Activated naive CD4-positive, alpha-beta T cell treated with anti-CD3 and anti-CD28 coated beads, Interleukin-2, amount 50 U/mL, for 72 hours (primary cell): ENCODE measurements around the gene ST6GALNAC3. TPM values are rescaled to one million over a fixed set of nuclear protein-coding genes. Genes with fewer than 3 reads are reported as not detected.

ENCODE experiments used
- ATAC-seq, 2 donors: fragments of 150-1000 bp; cut with Tn5 transposase; 2 replicates each; pipeline ENCODE4 v1.10.0; 2021; ENCODE audit warnings: mild to moderate bottlenecking in 2 of 2, moderate library complexity in 2 of 2
- DNase-seq, 2 donors: peaks; one replicate each; pipeline ENCODE4 v3.0.0; 2021 to 2022; ENCODE audit warnings: low spot score in 2 of 2
- H3K27ac Mint-ChIP-seq, 2 donors: one replicate each; pipeline ENCODE4 v1.8.0; 2022; ENCODE audit warnings: mild to moderate bottlenecking in 2 of 2, mixed read lengths in 2 of 2
- H3K36me3 Mint-ChIP-seq, 2 donors: one replicate each; pipeline ENCODE4 v1.8.0; 2022; ENCODE audit warnings: mixed read lengths in 2 of 2
- H3K9me3 Mint-ChIP-seq, 2 donors: one replicate each; pipeline ENCODE4 v1.8.0; 2022; ENCODE audit warnings: mixed read lengths in 2 of 2
- total RNA-seq, 2 donors: library from RNA; stranded (reverse); gene quantifications; one replicate each; pipeline ENCODE4 v1.2.3, GENCODE V29; 2022

Gene ST6GALNAC3
- total RNA-seq, 2 donors from 2014 or later = 1.4 to 3.8 TPM

- Mint-ChIP-seq H3K9me3 (no peaks in the 10 kb centered on the region), H3K36me3 (peaks cover 7 to 22% of the 10 kb centered on the region in 2 donors), H3K27ac (peak overlapping the region in 1 of 2 donors; percentile 98)
- no peak for ATAC-seq
- no peak for DNase-seq
Measured at GRCh38 chr1:76290271-76290670, 215.7 kb downstream of the ST6GALNAC3 start.

- Mint-ChIP-seq H3K36me3 (peaks cover 6 to 21% of the 10 kb centered on the region in 2 donors), H3K27ac (no peak overlapping the region), H3K9me3 (no peaks in the 10 kb centered on the region)
- no peak for ATAC-seq
- no peak for DNase-seq
Measured at GRCh38 chr1:76291191-76291590, 216.6 kb downstream of the ST6GALNAC3 start.

DNA sequence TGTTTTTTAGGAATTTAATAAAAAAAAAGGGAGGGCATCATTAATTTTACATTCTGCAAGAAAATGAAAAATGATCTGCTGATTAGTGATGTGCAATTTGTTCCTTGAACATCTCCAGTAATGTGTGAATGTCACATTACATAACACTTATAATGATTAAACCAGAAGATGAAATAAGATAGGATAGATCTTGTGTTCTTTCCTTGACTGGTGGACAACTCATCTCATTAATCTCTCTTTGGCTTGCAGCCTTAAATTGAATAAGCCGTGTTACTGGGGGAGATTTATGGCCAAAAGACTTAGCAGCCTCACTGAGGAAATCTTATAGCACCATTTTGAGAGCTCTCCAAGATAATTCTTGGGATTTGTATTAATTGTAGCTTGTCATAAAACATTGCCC lies 217.2 kb downstream of the ST6GALNAC3 start:
- DNase-seq (no peak), ATAC-seq (no peak)
- Mint-ChIP-seq H3K36me3 (peaks cover under 1 to 20% of the 10 kb centered on the region in 2 donors), H3K27ac (no peak overlapping the region), H3K9me3 (no peaks in the 10 kb centered on the region)

DNA sequence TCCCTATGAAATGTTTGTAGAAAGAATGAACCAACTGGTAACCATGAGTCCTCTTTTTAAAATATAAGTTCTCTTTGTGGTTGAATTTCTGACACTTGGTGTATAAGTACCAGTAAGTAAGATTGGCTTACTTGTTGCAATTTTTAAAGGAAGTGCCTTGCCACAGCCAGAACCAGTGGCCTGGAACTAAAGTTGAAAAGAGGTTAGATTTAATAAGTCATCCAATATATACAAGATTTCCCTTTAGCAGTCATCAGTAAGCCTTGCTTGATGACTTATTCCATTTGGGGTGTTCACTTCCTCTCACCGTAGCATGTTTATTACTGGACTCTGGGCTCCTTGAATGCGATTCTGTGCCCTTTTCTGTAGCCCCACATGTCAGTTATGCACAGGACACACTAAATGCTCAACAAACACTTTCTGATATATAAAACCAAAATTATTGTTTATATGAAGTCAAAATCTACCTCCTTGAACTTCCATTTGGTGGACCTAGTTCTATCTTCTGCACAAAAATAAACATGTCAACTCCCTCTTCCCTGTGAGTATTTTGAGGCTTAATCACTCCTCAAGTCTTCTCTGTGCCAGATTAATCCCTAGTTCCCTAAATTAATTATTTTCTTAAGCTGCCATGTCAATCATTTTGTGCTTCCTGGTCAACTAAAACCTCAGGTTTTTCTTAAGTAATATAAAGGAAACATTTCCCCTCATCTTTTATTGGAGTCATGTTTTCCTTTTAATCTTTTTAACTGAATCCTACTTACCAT lies 218.1 kb downstream of the ST6GALNAC3 start:
- Mint-ChIP-seq H3K27ac (peak overlapping the region; percentile 60 to 74), H3K9me3 (no peaks in the 10 kb centered on the region), H3K36me3 (peaks cover 0 to 18% of the 10 kb centered on the region in 2 donors)
- ATAC-seq = peak in 1 of 2 donors; percentile 8
- DNase-seq = no peak

DNA sequence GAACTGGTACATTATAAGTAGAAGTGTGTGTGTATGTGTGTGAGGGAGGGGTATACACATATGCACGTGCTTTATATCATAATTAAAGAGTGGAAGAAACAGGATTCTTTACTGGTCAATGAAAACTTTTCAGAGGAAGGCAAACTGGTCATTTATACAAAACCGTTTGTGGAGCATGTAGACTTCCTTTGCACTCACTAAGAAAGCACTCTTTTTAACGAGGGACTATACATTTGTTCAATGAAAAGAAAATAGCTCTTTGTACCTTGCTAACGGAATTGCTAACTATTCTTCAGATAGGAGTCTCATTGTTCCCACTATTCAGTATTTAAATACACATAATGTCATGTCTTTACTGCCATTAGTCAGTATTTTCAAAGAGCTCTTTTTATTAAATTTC lies 219.3 kb downstream of the ST6GALNAC3 start:
- DNase-seq = no peak
- peak overlapping the region; percentile 60 to 73 for H3K27ac Mint-ChIP-seq
- peaks cover 0 to 17% of the 10 kb centered on the region in 2 donors for H3K36me3 Mint-ChIP-seq
- no peak for ATAC-seq
- H3K9me3 Mint-ChIP-seq = no peaks in the 10 kb centered on the region

- Mint-ChIP-seq H3K36me3 (peaks cover 0 to 17% of the 10 kb centered on the region in 2 donors), H3K9me3 (no peaks in the 10 kb centered on the region), H3K27ac (peak overlapping the region; percentile 33 to 85)
- DNase-seq = no peak
- peak; percentile 73 to 77 for ATAC-seq
Measured at GRCh38 chr1:76294482-76295194, 220.1 kb downstream of the ST6GALNAC3 start.

DNA sequence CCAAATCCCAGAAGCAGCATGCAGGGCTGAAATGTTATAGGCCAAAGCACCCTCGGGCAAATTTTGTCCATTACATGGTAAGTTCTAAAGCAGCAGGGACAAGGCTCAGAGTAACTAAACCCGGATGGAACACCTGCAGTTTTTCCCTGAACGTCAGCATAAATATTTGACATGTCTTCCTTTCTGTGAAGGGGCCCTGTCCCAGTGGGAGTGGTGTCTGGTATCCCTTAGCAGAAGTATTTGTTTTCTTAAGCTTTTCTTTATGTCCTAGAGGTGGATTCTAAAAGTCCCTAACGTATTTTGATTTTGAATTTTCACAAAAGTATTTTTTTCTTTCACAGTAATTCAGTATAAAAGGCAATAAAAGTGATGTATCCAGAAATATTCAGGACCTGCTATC lies 223.9 kb downstream of the ST6GALNAC3 start:
- H3K27ac Mint-ChIP-seq = no peak overlapping the region

GRCh38 chr1:76299036-76299435 lies 224.5 kb downstream of the ST6GALNAC3 start:
- H3K27ac Mint-ChIP-seq = no peak overlapping the region
- H3K36me3 Mint-ChIP-seq = peaks cover 0 to 17% of the 10 kb centered on the region in 2 donors
- ATAC-seq = no peak
- H3K9me3 Mint-ChIP-seq = peaks cover 0 to 5% of the 10 kb centered on the region in 2 donors
- DNase-seq = no peak

More for the DNA sequence above, 223.9 kb downstream of the ST6GALNAC3 start:
- DNase-seq (no peak), ATAC-seq (no peak)
- H3K36me3 Mint-ChIP-seq = peaks cover 0 to 17% of the 10 kb centered on the region in 2 donors
- H3K9me3 Mint-ChIP-seq = peaks cover 0 to 5% of the 10 kb centered on the region in 2 donors

DNA sequence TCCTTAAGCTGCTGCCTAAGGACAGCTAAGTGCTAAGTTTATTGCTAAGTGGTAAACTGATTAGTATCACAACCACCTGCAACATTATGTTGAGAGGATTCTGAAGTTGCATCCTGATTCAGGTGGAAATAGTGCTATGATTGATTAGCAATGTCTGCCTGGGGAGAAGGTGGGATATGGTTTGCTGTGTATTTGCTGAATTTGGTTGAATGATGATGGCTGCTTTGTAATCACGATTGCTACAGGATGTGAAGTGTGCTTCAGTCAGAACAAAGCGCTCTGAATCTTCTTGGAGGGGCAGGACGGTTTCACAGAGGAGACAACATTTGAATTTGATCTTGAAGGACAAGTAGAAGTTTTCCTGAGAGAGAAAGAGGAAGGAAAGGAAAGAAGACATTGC lies 226.0 kb downstream of the ST6GALNAC3 start:
- H3K9me3 Mint-ChIP-seq = peaks cover 0 to 5% of the 10 kb centered on the region in 2 donors
- H3K36me3 Mint-ChIP-seq = peaks cover 0 to 17% of the 10 kb centered on the region in 2 donors
- ATAC-seq = no peak
- no peak overlapping the region for H3K27ac Mint-ChIP-seq
- DNase-seq = no peak

DNA sequence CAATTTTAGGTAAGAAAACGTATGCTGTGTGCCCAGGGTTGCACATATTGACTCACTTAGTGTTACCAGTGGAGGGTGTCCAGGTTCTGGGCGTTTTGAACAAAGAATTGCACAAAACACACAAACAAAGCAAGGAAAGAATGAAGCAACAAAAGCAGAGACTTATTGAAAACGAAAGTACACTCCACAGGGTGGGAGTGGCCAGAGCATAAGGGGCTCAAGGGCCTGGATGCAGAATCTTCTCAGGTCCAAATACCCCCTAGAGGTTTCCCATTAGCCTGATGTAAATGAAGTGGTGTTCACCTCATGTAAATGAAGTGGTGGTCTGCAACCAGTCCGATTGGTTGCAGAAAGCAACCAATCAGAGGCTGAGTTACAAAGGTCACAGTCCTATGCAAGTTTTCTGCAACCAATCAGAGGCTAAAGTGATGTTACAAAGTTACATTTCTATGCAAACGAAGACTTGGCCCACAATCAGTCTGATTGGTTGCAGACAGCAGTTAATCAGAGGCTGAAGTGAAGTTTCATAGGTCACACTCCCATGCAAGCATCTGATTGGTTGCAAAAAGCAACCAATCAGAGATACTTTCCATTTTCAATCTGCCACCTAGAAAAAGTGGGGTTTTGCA lies 228.3 kb downstream of the ST6GALNAC3 start:
- no peak for DNase-seq
- Mint-ChIP-seq H3K27ac (no peak overlapping the region), H3K9me3 (peaks cover 0 to 5% of the 10 kb centered on the region in 2 donors), H3K36me3 (peaks cover 0 to 6% of the 10 kb centered on the region in 2 donors)
- peak in 1 of 2 donors; percentile 29 for ATAC-seq

DNA sequence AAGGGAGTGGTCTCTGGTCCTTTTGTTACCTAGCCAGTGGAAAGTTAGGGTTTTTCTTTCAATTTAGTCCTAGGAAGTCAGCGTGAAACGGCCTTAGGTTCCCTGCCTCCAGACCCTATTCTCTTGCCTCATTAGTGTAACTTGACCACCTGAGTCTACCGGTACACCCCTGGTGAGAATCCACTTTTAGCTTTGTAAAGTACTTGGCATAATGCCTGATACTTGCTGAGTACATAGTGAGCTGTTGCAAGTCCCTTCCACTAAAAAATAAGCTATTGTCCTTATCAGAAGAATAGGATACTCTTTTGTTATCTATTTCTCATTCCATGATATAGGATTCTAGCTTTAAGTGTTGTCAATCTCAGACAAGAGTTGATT lies 228.8 kb downstream of the ST6GALNAC3 start:
- DNase-seq (no peak), ATAC-seq (no peak)
- peaks cover 0 to 6% of the 10 kb centered on the region in 2 donors for H3K36me3 Mint-ChIP-seq
- peaks cover 0 to 5% of the 10 kb centered on the region in 2 donors for H3K9me3 Mint-ChIP-seq
- H3K27ac Mint-ChIP-seq = no peak overlapping the region

DNA sequence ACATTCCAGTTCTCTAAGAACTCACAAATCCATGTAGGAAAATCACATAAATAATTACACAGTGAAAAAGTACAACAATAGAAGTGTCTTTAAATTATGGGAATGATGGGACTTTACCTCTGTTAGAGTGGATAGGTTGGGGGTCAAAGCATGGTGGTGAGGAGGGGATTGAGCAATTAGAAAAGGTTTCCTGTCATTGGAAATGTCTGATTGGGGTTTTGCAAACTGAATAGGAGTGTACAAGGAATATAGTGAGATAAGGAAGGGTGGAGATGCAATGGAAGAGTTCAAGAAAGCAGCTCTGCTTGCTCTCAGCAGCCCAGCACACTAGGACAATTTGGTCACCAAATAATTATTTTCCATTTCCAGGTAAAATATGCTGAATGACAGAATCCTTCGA lies 238.8 kb downstream of the ST6GALNAC3 start:
- Mint-ChIP-seq H3K36me3 (peaks cover 0 to 10% of the 10 kb centered on the region in 2 donors), H3K27ac (no peak overlapping the region), H3K9me3 (peaks cover 0 to 10% of the 10 kb centered on the region in 2 donors)
- ATAC-seq (no peak), DNase-seq (no peak)

DNA sequence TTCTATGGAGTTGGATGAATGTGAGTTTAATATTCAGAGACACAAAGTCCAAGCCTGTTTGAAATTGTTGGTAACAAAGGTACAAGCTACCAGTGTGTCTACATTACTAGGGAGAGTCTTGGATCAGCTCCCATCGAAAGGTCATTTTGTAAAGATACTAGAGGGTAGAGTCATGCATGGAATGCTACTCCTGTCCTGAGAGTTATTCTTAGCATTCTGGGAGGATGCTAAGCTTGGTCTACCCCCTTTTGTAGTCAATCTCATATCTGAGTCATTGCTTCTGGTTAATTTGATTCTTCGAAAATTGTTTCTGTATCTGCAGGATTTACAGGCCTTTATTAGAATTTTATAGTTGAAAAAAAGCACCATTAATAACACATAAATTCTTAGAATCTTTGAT lies 240.2 kb downstream of the ST6GALNAC3 start:
- Mint-ChIP-seq H3K9me3 (peaks cover 0 to 10% of the 10 kb centered on the region in 2 donors), H3K36me3 (peaks cover 0 to 10% of the 10 kb centered on the region in 2 donors), H3K27ac (no peak overlapping the region)
- ATAC-seq = no peak
- no peak for DNase-seq

DNA sequence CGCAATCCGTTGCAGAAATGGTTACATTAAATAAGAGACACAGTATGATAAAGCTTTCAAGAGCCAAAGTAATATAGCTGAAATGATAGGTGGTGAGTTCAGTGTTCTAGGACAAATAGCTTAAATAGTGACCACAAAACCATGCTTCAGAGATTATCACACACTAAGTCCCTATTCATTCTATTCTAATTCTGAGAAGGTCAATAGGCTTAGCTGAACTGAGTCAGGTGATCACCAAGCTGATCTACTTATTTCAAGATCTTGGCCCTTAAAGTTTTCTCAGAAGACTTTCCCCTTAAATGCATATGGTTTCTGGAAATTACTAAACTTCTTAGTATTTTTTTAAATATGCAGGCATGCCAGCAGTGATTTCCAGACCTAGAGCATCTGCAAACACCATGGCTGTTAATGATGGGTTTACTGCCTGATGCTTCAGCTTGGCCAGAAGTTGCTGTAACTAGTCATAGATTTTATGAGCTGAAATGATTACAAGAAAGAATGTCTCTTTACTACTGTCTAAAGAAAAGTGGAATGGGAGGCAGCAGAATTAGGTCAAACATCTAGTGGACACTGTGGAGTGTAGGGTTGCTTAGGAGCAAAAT lies 242.9 kb downstream of the ST6GALNAC3 start:
- no peak overlapping the region for H3K27ac Mint-ChIP-seq
- H3K9me3 Mint-ChIP-seq = no peaks in the 10 kb centered on the region
- ATAC-seq = peak in 1 of 2 donors; percentile 70
- no peaks in the 10 kb centered on the region for H3K36me3 Mint-ChIP-seq
- DNase-seq = no peak

DNA sequence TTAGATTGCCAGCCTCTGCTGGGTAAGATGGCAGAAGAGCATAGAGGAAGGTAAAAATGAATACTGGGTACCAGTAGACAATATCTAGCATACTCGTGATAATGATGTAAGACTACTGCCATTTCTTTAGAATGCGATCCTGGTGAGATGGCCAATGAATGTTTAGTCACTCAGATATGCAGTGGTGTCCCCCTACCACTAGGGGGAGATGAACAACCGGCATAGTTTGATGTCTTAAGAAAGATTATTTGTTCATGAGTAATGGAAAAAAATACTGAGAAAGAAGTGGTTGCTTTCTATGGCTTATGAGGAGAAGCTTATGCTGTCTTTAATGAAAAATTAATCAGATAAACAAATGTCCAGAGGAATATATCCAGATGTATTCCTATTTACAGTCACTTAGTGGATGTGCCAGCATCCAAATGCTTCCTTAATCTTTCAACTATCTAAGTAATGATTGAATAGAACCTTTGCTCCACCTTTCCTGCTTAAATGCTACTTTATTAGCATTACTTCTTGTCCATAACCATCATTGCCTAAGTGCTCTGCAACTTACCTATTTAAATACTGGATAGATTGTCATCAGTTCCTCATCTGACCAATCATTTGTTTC lies 256.6 kb downstream of the ST6GALNAC3 start:
- DNase-seq = peak in 1 of 2 donors; percentile 24
- ATAC-seq = peak; percentile 64 to 82
- no peak overlapping the region for H3K27ac Mint-ChIP-seq
- no peaks in the 10 kb centered on the region for H3K36me3 Mint-ChIP-seq
- H3K9me3 Mint-ChIP-seq = no peaks in the 10 kb centered on the region

DNA sequence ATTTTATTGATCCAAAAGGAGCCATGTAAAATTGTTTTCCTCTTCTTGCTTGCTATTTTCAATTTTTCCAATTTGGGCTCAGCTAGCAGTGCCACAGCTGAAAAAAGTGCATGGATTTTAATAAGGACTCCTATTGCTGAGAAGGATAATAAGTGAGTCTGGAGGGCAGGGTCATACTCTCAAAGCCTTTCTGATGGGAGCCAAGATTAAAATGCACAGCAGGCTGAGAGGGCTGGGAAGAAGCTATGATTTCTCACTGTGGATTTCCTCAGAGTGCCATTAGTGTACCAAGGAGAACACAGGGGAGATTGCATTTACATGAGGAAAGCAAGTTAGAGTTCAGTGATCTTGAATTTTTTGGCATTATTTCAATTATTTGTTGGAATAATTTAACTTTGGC lies 261.3 kb downstream of the ST6GALNAC3 start:
- no peak for DNase-seq
- H3K9me3 Mint-ChIP-seq = no peaks in the 10 kb centered on the region
- no peak overlapping the region for H3K27ac Mint-ChIP-seq
- no peak for ATAC-seq
- H3K36me3 Mint-ChIP-seq = no peaks in the 10 kb centered on the region
